Esophagus muscularis mucosa (tissue), 4 donors: Measurements from ENCODE around the gene ADAM8. TPM values are rescaled to one million over a fixed set of nuclear protein-coding genes. Genes with fewer than 3 reads are reported as not detected.

Experiments used
- DNase-seq: peaks from one replicate; pipeline ENCODE4 v3.0.0-alpha.2; 2017; ENCODE audit errors: extremely low spot score
- H3K27ac ChIP-seq, 4 donors: fragments of 200-600 bp; sonication (generic); replicated peaks in 1 of 4; 1 replicate in 3 of 4; 2 replicates in 1 of 4; pipeline ENCODE4 v1.5.1; 2016 to 2019; ENCODE audit warnings: mild to moderate bottlenecking in 1 of 4
- H3K27me3 ChIP-seq, 4 donors: fragments of 200-600 bp; sonication (generic); one replicate each; pipeline versions ENCODE4 v1.5.1 to v1.6.0; 2016 to 2019
- H3K36me3 ChIP-seq, 4 donors: fragments of 200-600 bp; sonication (generic); one replicate each; pipeline ENCODE4 v1.5.1; 2016 to 2019
- H3K4me1 ChIP-seq, 4 donors: fragments of 200-600 bp; sonication (generic); one replicate each; pipeline ENCODE4 v1.5.1; 2016 to 2019
- H3K4me3 ChIP-seq, 4 donors: fragments of 200-600 bp; sonication (generic); 1 replicate in 2 of 4; 2 replicates in 2 of 4; pipeline ENCODE4 v1.5.1; 2016 to 2019; ENCODE audit warnings: mild to moderate bottlenecking in 4 of 4, moderate library complexity in 1 of 4
- H3K9me3 ChIP-seq, 4 donors: fragments of 200-600 bp; sonication (generic); 1 replicate in 3 of 4; 2 replicates in 1 of 4; pipeline ENCODE4 v1.5.1; 2016 to 2019
- EP300 ChIP-seq: sonication (generic); formaldehyde crosslinking; IDR thresholded peaks from one replicate; pipeline ENCODE4 v1.6.1; 2017; ENCODE audit warnings: antibody characterized with exemption
- POLR2A ChIP-seq: fragments of 450-650 bp; IDR thresholded peaks from one replicate; pipeline ENCODE4 v1.6.1; 2017; ENCODE audit warnings: antibody characterized with exemption, moderate library complexity, mild to moderate bottlenecking, low read depth
- POLR2AphosphoS5 ChIP-seq, 2 donors: sonication (generic); formaldehyde crosslinking; IDR thresholded peaks; one replicate each; pipeline ENCODE4 v1.6.1; 2017; ENCODE audit warnings: antibody characterized with exemption in 2 of 2
- WGBS: methylation state at CpG from one replicate; pipeline ENCODE4 v1.1.5; 2018; 5-methylcytosine and 5-hydroxymethylcytosine counted together
- intact Hi-C: fragments of 100-400 bp; cut with DNase I; formaldehyde crosslinking; loops from one replicate; pipeline ENCODE4 v1.15.1; 2023
- total RNA-seq, 4 donors: library from RNA; depleted of rRNA; stranded (reverse); fragments of >200 nt; gene quantifications; one replicate each; pipeline versions ENCODE4 v1.1.0 to v1.2.1, GENCODE V29; 2016
- TF ChIP-seq, protein P1 (sequence below), 3 experiments: fragments of 200-600 bp in 2 of 3; fragments of 450-650 bp in 1 of 3; sonication (generic) in 2 of 3; IDR thresholded peaks; one replicate each; pipeline ENCODE4 v1.5.1; 2017 to 2019; ENCODE audit warnings: antibody characterized with exemption in 3 of 3, mild to moderate bottlenecking in 2 of 3, moderate library complexity in 1 of 3

Gene ADAM8
- total RNA-seq, 4 donors from 2014 or later: 1.2 to 8.9 (median 2.3) TPM

DNA sequence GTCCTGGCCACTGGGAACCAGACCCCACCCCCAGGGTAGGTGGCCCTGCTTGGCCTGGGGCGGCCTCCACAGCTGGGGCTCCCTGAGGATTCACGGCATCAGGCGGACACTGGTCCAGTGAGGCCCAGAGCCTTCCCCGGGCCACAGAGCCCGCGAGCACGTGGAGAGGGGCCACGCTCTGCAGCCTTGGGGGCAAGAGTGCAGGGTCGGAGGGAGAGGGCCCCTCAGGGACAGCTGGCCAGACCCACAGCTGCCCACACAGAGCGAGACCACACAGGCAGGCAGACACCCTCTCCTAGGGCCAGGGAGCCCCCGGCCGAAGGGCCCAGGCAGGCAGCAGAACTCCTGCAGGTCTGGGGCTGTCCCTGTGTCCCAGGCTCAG, 28.3 kb downstream of the ADAM8 start:
- Histone ChIP-seq H3K27me3 (peaks cover 0 to 95% (median 5%) of the 10 kb centered on the region in 4 donors), H3K36me3 (no peaks in the 10 kb centered on the region), H3K4me1 (no peaks in the 10 kb centered on the region), H3K4me3 (no peak overlapping the region), H3K9me3 (no peaks in the 10 kb centered on the region), H3K27ac (no peak overlapping the region)
- no peak for DNase-seq
- intact Hi-C loops: no loop called here
- TF ChIP-seq EP300 (no peak), POLR2AphosphoS5 (IDR thresholded peaks at IDR 0.05) (no peak), POLR2A (no peak)
- TF ChIP-seq, protein P1, sequence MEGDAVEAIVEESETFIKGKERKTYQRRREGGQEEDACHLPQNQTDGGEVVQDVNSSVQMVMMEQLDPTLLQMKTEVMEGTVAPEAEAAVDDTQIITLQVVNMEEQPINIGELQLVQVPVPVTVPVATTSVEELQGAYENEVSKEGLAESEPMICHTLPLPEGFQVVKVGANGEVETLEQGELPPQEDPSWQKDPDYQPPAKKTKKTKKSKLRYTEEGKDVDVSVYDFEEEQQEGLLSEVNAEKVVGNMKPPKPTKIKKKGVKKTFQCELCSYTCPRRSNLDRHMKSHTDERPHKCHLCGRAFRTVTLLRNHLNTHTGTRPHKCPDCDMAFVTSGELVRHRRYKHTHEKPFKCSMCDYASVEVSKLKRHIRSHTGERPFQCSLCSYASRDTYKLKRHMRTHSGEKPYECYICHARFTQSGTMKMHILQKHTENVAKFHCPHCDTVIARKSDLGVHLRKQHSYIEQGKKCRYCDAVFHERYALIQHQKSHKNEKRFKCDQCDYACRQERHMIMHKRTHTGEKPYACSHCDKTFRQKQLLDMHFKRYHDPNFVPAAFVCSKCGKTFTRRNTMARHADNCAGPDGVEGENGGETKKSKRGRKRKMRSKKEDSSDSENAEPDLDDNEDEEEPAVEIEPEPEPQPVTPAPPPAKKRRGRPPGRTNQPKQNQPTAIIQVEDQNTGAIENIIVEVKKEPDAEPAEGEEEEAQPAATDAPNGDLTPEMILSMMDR (IDR thresholded peaks at IDR 0.05): no peak
- 85% methylated on average over 8 of the region's 12 CpGs for WGBS

DNA sequence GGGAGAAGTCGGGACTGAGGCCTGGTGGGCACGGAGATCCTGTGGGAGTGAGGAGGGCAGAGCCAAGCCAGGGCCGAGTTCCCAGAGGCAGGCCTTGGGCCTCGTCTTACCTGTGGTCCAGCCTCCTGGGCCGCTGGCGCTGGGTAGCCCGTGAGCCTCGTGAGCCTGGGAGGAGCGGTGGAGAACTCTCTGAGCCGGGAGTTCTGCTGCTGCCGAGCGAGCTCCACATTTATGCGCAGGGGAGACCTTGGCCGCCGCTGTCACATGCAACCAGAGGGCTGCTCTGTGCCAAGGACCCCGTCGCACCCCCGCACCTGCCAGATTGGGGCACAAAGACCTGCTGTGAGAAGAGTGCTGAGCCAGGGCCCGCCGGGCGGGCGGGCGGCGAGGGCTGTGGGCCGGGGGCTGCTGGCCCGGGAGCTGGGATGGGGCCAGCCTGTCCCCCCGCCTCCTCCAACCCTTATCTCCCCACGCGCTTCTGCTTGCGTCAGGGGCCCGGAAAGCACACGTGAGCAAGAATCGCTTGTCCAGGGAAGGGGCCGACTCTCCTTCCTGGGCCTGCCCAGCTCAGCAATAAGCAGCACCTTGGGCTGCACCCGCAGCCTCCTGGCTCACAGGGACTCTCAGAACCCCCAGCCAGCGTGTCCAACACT, 28.9 kb downstream of the ADAM8 start:
- TF ChIP-seq POLR2AphosphoS5 (IDR thresholded peaks at IDR 0.05) (no peak), EP300 (no peak), POLR2A (no peak)
- TF ChIP-seq, protein P1 (IDR thresholded peaks at IDR 0.05): no peak
- H3K4me3 ChIP-seq: no peak overlapping the region
- no peak for DNase-seq
- no peaks in the 10 kb centered on the region for H3K4me1 ChIP-seq
- H3K9me3 ChIP-seq: no peaks in the 10 kb centered on the region
- 88% methylated on average over 23 of the region's 36 CpGs for WGBS
- H3K27ac ChIP-seq: no peak overlapping the region
- H3K36me3 ChIP-seq: no peaks in the 10 kb centered on the region
- peaks cover 0 to 98% (median 5%) of the 10 kb centered on the region in 4 donors for H3K27me3 ChIP-seq
- intact Hi-C loops: no loop called here

DNA sequence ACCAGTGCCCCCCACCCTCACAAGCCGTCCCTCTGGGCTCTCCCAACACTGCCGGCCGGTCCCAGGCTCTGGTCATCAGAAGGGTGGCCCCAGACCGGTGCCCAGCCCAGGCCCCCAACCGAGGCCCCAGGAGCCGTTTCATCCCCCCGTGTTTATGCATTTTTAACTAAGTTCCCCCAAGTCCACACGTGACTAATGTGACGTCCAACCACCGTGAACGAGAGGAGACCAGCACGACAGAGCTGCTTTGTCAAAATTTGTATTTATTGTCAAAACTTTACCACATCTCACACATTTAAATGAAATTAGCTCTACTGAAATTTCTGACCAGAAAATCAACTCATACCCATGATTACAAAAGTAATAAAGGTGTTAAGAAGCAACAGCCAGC, 30.4 kb downstream of the ADAM8 start:
- H3K4me3 ChIP-seq: no peak overlapping the region
- no peaks in the 10 kb centered on the region for H3K9me3 ChIP-seq
- no peak for DNase-seq
- TF ChIP-seq POLR2A: no peak
- TF ChIP-seq EP300: no peak
- TF ChIP-seq, protein P1 (IDR thresholded peaks at IDR 0.05): no peak
- TF ChIP-seq POLR2AphosphoS5 (IDR thresholded peaks at IDR 0.05): no peak
- H3K36me3 ChIP-seq: no peaks in the 10 kb centered on the region
- peaks cover 0 to 98% (median 5%) of the 10 kb centered on the region in 4 donors for H3K27me3 ChIP-seq
- no peaks in the 10 kb centered on the region for H3K4me1 ChIP-seq
- H3K27ac ChIP-seq: no peak overlapping the region
- intact Hi-C loops: no loop called here
- 66% methylated on average over 12 of the region's 12 CpGs for WGBS

DNA sequence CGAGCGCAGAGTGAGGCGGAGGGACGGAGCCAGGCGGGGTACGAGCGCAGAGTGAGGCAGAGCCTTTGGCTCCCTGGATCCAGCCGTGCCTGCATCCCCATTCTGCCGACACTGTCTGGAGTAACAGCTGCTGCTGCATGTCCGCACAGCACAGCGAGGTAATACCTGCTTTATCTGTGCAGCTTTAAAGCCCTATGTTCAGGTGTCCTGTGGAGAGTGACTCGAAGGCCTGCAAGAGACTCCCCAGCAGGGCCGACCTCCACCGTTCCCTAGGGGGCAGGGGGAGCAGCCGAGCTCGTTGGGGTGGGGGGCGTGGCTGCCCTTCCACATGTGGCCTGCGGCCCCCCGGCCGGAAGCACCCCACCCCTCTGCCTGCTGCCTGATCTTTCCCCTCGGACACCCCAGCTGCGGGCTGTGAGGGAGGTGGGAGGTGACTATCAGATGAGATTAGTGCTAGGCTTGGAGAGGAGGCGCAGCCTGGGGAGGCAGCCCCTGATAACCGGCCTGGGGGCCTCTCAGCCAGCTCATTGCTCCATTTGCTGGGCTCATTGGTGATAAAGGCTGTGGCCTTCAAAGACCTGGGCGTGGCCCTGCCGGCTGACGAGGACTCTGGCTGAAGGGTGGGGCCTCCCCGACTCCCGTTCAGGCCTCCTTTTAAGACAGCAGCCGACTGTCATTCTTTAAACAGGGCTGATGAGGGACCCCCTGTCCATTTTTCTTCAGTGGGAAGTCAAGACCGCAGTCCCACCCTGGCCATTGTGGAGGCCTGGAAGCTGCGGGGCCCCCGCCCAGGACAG, 31.0 kb downstream of the ADAM8 start:
- peaks cover 0 to 100% (median 5%) of the 10 kb centered on the region in 4 donors for H3K27me3 ChIP-seq
- intact Hi-C loops: no loop called here
- TF ChIP-seq POLR2AphosphoS5 (IDR thresholded peaks at IDR 0.05) (no peak), POLR2A (no peak), EP300 (no peak)
- TF ChIP-seq, protein P1 (IDR thresholded peaks at IDR 0.05): no peak
- H3K9me3 ChIP-seq: no peaks in the 10 kb centered on the region
- H3K4me1 ChIP-seq: no peaks in the 10 kb centered on the region
- H3K27ac ChIP-seq: no peak overlapping the region
- no peaks in the 10 kb centered on the region for H3K36me3 ChIP-seq
- DNase-seq: no peak
- no peak overlapping the region for H3K4me3 ChIP-seq
- WGBS: 89% methylated on average over 15 of the region's 33 CpGs
